HepG2 (cell line): ENCODE results near the gene SPTSSB. TPM values are rescaled to one million over a fixed set of nuclear protein-coding genes. Genes with fewer than 3 reads are reported as not detected.

Experiments
- ATM ChIP-seq: fragments of 450-650 bp; IDR thresholded peaks from 2 replicates; pipeline ENCODE4 v1.7.1; 2017; ENCODE audit warnings: mild to moderate bottlenecking, borderline replicate concordance
- BCL6 ChIP-seq: IDR thresholded peaks from 2 replicates; pipeline ENCODE4 v1.6.1; 2016; ENCODE audit warnings: missing genetic modification reagents, missing compliant biosample characterization
- HNF4A ChIP-seq: sonication (generic); formaldehyde crosslinking; IDR thresholded peaks from 2 replicates; pipeline ENCODE4 v1.4.0; 2020; ENCODE audit warnings: missing genetic modification reagents
- HOXA7 ChIP-seq: sonication (generic); formaldehyde crosslinking; IDR thresholded peaks from 2 replicates; pipeline ENCODE4 v1.8.1; 2022; ENCODE audit warnings: mild to moderate bottlenecking, missing genetic modification reagents, moderate library complexity
- HOXA9 ChIP-seq: sonication (generic); formaldehyde crosslinking; IDR thresholded peaks from 2 replicates; pipeline ENCODE4 v1.8.1; 2022; ENCODE audit warnings: missing genetic modification reagents, mild to moderate bottlenecking, moderate library complexity, borderline replicate concordance
- JUNB ChIP-seq: sonication (generic); formaldehyde crosslinking; IDR thresholded peaks from 2 replicates; pipeline ENCODE4 v1.8.0; 2022; ENCODE audit warnings: missing genetic modification reagents, mild to moderate bottlenecking, borderline replicate concordance
- KDM5B ChIP-seq: sonication (generic); formaldehyde crosslinking; IDR thresholded peaks from 2 replicates; pipeline ENCODE4 v1.4.0; 2020; ENCODE audit warnings: missing genetic modification reagents, mild to moderate bottlenecking, borderline replicate concordance
- NFIC ChIP-seq: IDR thresholded peaks from 2 replicates; pipeline ENCODE4 v1.6.1; 2012; ENCODE audit warnings: mild to moderate bottlenecking, low read length, inconsistent platforms
- NONO ChIP-seq, 2 experiments: fragments of 450-650 bp in 1 of 2; sonication (generic) in 1 of 2; formaldehyde crosslinking in 1 of 2; IDR thresholded peaks in 1 of 2; conservative IDR thresholded peaks in 1 of 2; 2 replicates each; pipeline versions ENCODE4 v1.6.1 to v1.8.0; 2017 to 2022; ENCODE audit warnings: mild to moderate bottlenecking in 1 of 2, missing genetic modification reagents in 1 of 2, moderate library complexity in 1 of 2
- NR2F2 ChIP-seq: IDR thresholded peaks from 2 replicates; pipeline ENCODE4 v1.6.1; 2012; ENCODE audit warnings: low read depth, inconsistent platforms, borderline replicate concordance
- SALL1 ChIP-seq: sonication (generic); formaldehyde crosslinking; IDR thresholded peaks from 2 replicates; pipeline ENCODE4 v1.8.0; 2022; ENCODE audit warnings: mild to moderate bottlenecking, missing genetic modification reagents
- SIX1 ChIP-seq: sonication (generic); formaldehyde crosslinking; IDR thresholded peaks from 2 replicates; pipeline ENCODE4 v1.4.0; 2020; ENCODE audit warnings: missing genetic modification reagents, borderline replicate concordance
- SMC3 ChIP-seq: IDR thresholded peaks from 2 replicates; pipeline ENCODE4 v1.6.1; 2011; ENCODE audit warnings: low read length, improper control_type of control experiment
- TGIF2 ChIP-seq: IDR thresholded peaks from 2 replicates; pipeline ENCODE4 v1.6.1; 2016; ENCODE audit warnings: control low read depth, missing compliant biosample characterization
- THRA ChIP-seq: sonication (generic); formaldehyde crosslinking; IDR thresholded peaks from 2 replicates; pipeline ENCODE4 v1.4.0; 2020; ENCODE audit warnings: missing genetic modification reagents, borderline replicate concordance
- ZFP82 ChIP-seq: sonication (generic); formaldehyde crosslinking; IDR thresholded peaks from 2 replicates; pipeline ENCODE4 v1.5.1; 2020; ENCODE audit warnings: mild to moderate bottlenecking, missing genetic modification reagents, borderline replicate concordance
- ZNF138 ChIP-seq: sonication (generic); formaldehyde crosslinking; IDR thresholded peaks from 2 replicates; pipeline ENCODE4 v1.5.0; 2020; ENCODE audit warnings: mild to moderate bottlenecking, low read depth, missing genetic modification reagents
- ZNF251 ChIP-seq: sonication (generic); formaldehyde crosslinking; IDR thresholded peaks from 2 replicates; pipeline ENCODE4 v1.9.0; 2021; ENCODE audit warnings: mild to moderate bottlenecking, missing genetic modification reagents
- ZNF263 ChIP-seq: sonication (generic); formaldehyde crosslinking; IDR thresholded peaks from 2 replicates; pipeline ENCODE4 v1.4.0; 2020; ENCODE audit warnings: missing genetic modification reagents
- ZNF792 ChIP-seq: IDR thresholded peaks from 2 replicates; pipeline ENCODE4 v1.6.1; 2016
- polyA plus RNA-seq, 8 experiments: library from polyadenylated mRNA; depleted of rRNA in 3 of 8; stranded (reverse) in 7 of 8; unstranded in 1 of 8; fragments of >200 nt; fragmentation: Illumina TruSeq in 4 of 8; extraction: Trizol in 4 of 8; gene quantifications; 2 replicates each; pipeline versions ENCODE4 v1.2.1 to v1.2.3, GENCODE V29; 2011 to 2016; ENCODE audit warnings: low read depth in 4 of 8, missing spikeins in 1 of 8, mixed read lengths in 1 of 8; ENCODE audit not compliant: insufficient read depth in 1 of 8
- total RNA-seq, 5 experiments: library from RNA; depleted of rRNA; stranded (reverse); fragments of >200 nt; fragmentation: Illumina TruSeq; extraction: Trizol; gene quantifications; 2 replicates each; pipeline ENCODE4 v1.2.3, GENCODE V29; 2016; ENCODE audit warnings: low read depth in 1 of 5
- TF ChIP-seq, protein P1 (sequence below): sonication (generic); formaldehyde crosslinking; IDR thresholded peaks from 2 replicates; pipeline ENCODE4 v1.5.0; 2020; ENCODE audit warnings: mild to moderate bottlenecking, missing genetic modification reagents
- TF ChIP-seq, protein P2 (sequence below): IDR thresholded peaks from 2 replicates; pipeline ENCODE4 v1.6.1; 2016; ENCODE audit warnings: low read depth
- TF ChIP-seq, protein P3 (sequence below): IDR thresholded peaks from 2 replicates; pipeline ENCODE4 v1.6.1; 2012; ENCODE audit warnings: low read length, improper control_type of control experiment

The SPTSSB gene
- total and polyA plus RNA-seq, 2 of the 13 experiments (the other 11 are each of a cell fraction or from before 2014, with no cell fraction given), result 0.51 to 2.4 TPM

- TF ChIP-seq ZNF263 (CRISPR knock-in tag) (no peak), HOXA9 (CRISPR knock-in tag) (no peak), KDM5B (CRISPR knock-in tag) (no peak), SALL1 (peak; percentile 32; the same call in 1 of the 2 replicates), THRA (CRISPR knock-in tag) (peak; percentile 75; the same call in 1 of the 2 replicates), ATM (no peak), HOXA7 (CRISPR knock-in tag) (no peak), TGIF2 (no peak), BCL6 (CRISPR knock-in tag) (peak; percentile 50; the same call in 1 of the 2 replicates), NFIC (peak; percentile 64; the same call in 1 of the 2 replicates), SMC3 (no peak), ZFP82 (no peak), HNF4A (CRISPR knock-in tag) (peak; percentile 37; the same call in 1 of the 2 replicates), ZNF792 (CRISPR knock-in tag) (no peak), SIX1 (CRISPR knock-in tag) (no peak), ZNF138 (CRISPR knock-in tag) (no peak), JUNB (no peak), ZNF251 (no peak), NR2F2 (peak; percentile 32; the same call in 1 of the 2 replicates), NONO (IDR thresholded peaks at IDR 0.05) (no peak), NONO (CRISPR knock-in tag; conservative IDR thresholded peaks at IDR 0.05) (no peak)
- TF ChIP-seq, protein P1, sequence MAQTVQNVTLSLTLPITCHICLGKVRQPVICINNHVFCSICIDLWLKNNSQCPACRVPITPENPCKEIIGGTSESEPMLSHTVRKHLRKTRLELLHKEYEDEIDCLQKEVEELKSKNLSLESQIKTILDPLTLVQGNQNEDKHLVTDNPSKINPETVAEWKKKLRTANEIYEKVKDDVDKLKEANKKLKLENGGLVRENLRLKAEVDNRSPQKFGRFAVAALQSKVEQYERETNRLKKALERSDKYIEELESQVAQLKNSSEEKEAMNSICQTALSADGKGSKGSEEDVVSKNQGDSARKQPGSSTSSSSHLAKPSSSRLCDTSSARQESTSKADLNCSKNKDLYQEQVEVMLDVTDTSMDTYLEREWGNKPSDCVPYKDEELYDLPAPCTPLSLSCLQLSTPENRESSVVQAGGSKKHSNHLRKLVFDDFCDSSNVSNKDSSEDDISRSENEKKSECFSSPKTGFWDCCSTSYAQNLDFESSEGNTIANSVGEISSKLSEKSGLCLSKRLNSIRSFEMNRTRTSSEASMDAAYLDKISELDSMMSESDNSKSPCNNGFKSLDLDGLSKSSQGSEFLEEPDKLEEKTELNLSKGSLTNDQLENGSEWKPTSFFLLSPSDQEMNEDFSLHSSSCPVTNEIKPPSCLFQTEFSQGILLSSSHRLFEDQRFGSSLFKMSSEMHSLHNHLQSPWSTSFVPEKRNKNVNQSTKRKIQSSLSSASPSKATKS (CRISPR knock-in tag), result no peak
- TF ChIP-seq, protein P2, sequence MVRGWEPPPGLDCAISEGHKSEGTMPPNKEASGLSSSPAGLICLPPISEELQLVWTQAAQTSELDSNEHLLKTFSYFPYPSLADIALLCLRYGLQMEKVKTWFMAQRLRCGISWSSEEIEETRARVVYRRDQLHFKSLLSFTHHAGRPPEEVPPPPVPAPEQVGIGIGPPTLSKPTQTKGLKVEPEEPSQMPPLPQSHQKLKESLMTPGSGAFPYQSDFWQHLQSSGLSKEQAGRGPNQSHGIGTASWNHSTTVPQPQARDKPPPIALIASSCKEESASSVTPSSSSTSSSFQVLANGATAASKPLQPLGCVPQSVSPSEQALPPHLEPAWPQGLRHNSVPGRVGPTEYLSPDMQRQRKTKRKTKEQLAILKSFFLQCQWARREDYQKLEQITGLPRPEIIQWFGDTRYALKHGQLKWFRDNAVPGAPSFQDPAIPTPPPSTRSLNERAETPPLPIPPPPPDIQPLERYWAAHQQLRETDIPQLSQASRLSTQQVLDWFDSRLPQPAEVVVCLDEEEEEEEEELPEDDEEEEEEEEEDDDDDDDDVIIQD (CRISPR knock-in tag), result no peak
- TF ChIP-seq, protein P3, sequence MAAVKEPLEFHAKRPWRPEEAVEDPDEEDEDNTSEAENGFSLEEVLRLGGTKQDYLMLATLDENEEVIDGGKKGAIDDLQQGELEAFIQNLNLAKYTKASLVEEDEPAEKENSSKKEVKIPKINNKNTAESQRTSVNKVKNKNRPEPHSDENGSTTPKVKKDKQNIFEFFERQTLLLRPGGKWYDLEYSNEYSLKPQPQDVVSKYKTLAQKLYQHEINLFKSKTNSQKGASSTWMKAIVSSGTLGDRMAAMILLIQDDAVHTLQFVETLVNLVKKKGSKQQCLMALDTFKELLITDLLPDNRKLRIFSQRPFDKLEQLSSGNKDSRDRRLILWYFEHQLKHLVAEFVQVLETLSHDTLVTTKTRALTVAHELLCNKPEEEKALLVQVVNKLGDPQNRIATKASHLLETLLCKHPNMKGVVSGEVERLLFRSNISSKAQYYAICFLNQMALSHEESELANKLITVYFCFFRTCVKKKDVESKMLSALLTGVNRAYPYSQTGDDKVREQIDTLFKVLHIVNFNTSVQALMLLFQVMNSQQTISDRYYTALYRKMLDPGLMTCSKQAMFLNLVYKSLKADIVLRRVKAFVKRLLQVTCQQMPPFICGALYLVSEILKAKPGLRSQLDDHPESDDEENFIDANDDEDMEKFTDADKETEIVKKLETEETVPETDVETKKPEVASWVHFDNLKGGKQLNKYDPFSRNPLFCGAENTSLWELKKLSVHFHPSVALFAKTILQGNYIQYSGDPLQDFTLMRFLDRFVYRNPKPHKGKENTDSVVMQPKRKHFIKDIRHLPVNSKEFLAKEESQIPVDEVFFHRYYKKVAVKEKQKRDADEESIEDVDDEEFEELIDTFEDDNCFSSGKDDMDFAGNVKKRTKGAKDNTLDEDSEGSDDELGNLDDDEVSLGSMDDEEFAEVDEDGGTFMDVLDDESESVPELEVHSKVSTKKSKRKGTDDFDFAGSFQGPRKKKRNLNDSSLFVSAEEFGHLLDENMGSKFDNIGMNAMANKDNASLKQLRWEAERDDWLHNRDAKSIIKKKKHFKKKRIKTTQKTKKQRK, result no peak
These were observed 27.8 kb downstream of the SPTSSB start (continued) for GRCh38 chr3:161343540-161343939.
